DOHH2 (cell line): ENCODE data around the gene GAS2.

Experiments used
- EZH2phosphoT487 ChIP-seq: fragments of 200-600 bp; sonication (generic); IDR thresholded peaks from 2 replicates; pipeline ENCODE4 v1.6.1; 2017; ENCODE audit warnings: borderline replicate concordance, mild to moderate bottlenecking, antibody characterized with exemption, low read length, moderate library complexity, mixed read lengths
- TF ChIP-seq, protein P1 (sequence below): fragments of 200-600 bp; sonication (generic); IDR thresholded peaks from one replicate; pipeline ENCODE4 v1.5.1; 2014; ENCODE audit warnings: antibody characterized with exemption, mild to moderate bottlenecking, low read depth, low read length; ENCODE audit not compliant: poor library complexity, severe bottlenecking

DNA sequence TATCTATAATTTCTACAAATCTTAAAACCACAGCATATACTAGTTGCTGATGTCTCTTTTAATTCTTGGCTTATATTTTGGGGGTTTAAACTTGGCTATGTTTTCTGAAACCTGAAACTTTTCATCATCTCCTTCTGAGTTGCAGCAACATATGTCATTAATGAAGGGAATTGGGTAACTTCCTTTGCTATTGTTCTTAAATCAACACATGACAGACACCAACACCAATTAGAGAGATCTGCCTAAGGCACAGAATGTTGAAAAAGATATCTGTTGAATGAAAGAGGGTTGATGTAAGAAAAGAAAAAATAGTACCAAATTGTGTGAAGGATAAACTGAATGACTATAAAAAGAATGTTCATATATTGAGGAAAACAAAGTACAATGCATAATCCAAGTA, 10.3 kb upstream of the GAS2 start:
- TF ChIP-seq, protein P1, sequence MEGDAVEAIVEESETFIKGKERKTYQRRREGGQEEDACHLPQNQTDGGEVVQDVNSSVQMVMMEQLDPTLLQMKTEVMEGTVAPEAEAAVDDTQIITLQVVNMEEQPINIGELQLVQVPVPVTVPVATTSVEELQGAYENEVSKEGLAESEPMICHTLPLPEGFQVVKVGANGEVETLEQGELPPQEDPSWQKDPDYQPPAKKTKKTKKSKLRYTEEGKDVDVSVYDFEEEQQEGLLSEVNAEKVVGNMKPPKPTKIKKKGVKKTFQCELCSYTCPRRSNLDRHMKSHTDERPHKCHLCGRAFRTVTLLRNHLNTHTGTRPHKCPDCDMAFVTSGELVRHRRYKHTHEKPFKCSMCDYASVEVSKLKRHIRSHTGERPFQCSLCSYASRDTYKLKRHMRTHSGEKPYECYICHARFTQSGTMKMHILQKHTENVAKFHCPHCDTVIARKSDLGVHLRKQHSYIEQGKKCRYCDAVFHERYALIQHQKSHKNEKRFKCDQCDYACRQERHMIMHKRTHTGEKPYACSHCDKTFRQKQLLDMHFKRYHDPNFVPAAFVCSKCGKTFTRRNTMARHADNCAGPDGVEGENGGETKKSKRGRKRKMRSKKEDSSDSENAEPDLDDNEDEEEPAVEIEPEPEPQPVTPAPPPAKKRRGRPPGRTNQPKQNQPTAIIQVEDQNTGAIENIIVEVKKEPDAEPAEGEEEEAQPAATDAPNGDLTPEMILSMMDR: no peak
- TF ChIP-seq EZH2phosphoT487: no peak
